H1 (cell line): ENCODE data around the gene GCLM. TPM values are rescaled to one million over a fixed set of nuclear protein-coding genes. Genes with fewer than 3 reads are reported as not detected.

Source experiments
- CTCF ChIA-PET: fragments of 300-600 bp; sonication (Branson Sonifier 250); formaldehyde crosslinking; loops from one replicate; lab custom pipeline; 2021; ENCODE audit not compliant: partially characterized antibody; lab: Charles Lee
- POLR2A ChIA-PET: fragments of 300-600 bp; sonication (Branson Sonifier 250); formaldehyde crosslinking; loops from one replicate; lab custom pipeline; 2021; ENCODE audit warnings: inconsistent platforms; ENCODE audit not compliant: partially characterized antibody; lab: Charles Lee
- DNase-seq, 2 experiments: peaks; one replicate each; pipeline versions ENCODE4 v3.0.0 to v3.0.0-alpha.2; 2010 to 2022; ENCODE audit warnings: low spot score in 2 of 2, low read depth in 1 of 2, mixed read lengths in 1 of 2
- FAIRE-seq: peaks from 2 replicates; lab custom pipeline; 2011; peaks lifted over from hg19 to GRCh38; lab: Jason Lieb, UNC
- H2AFZ ChIP-seq: 2 replicates; pipeline ENCODE4 v1.8.1; 2012; ENCODE audit warnings: low read length, inconsistent platforms
- H2AK5ac ChIP-seq: 2 replicates; pipeline ENCODE4 v1.6.1; 2013; ENCODE audit warnings: low read depth, low read length
- H2BK120ac ChIP-seq: replicated peaks from 2 replicates; pipeline ENCODE3; 2013; ENCODE audit warnings: low read depth, low read length, inconsistent platforms
- H2BK12ac ChIP-seq: 2 replicates; pipeline ENCODE4 v1.6.1; 2013; ENCODE audit warnings: low read depth, low read length
- H2BK15ac ChIP-seq: 2 replicates; pipeline ENCODE4 v1.6.1; 2013; ENCODE audit warnings: low read length
- H2BK20ac ChIP-seq: 2 replicates; pipeline ENCODE4 v1.6.1; 2013; ENCODE audit warnings: low read length
- H2BK5ac ChIP-seq: 2 replicates; pipeline ENCODE4 v1.6.1; 2013; ENCODE audit warnings: low read depth, low read length
- H3K14ac ChIP-seq: 2 replicates; pipeline ENCODE4 v1.6.1; 2013; ENCODE audit warnings: inconsistent platforms; ENCODE audit not compliant: insufficient read length
- H3K18ac ChIP-seq: 2 replicates; pipeline ENCODE4 v1.6.1; 2013; ENCODE audit warnings: low read length; ENCODE audit errors: extremely low read depth
- H3K23ac ChIP-seq: 2 replicates; pipeline ENCODE4 v1.6.1; 2013; ENCODE audit warnings: inconsistent platforms; ENCODE audit not compliant: insufficient read length
- H3K23me2 ChIP-seq: 2 replicates; pipeline ENCODE4 v1.6.1; 2013; ENCODE audit warnings: low read depth, low read length
- H3K27ac ChIP-seq: 2 replicates; pipeline ENCODE4 v1.6.1; 2011; ENCODE audit warnings: low read depth, low read length, inconsistent platforms
- H3K27me3 ChIP-seq, 4 experiments: replicated peaks in 1 of 4; 1 replicate in 1 of 4; 2 replicates in 3 of 4; pipeline versions ENCODE4 v1.6.1 to v1.8.1; 2011 to 2013; ENCODE audit warnings: low read length in 3 of 4, mild to moderate bottlenecking in 3 of 4, inconsistent platforms in 2 of 4, mixed read lengths in 2 of 4, moderate library complexity in 1 of 4; ENCODE audit not compliant: control insufficient read depth in 3 of 4, insufficient read depth in 3 of 4; ENCODE audit errors: extremely low read depth in 1 of 4
- H3K36me3 ChIP-seq, 4 experiments: 2 replicates each; pipeline versions ENCODE4 v1.6.1 to v1.8.1; 2011 to 2013; ENCODE audit warnings: mild to moderate bottlenecking in 4 of 4, low read length in 3 of 4, moderate library complexity in 2 of 4, control low read depth in 1 of 4, inconsistent platforms in 1 of 4; ENCODE audit not compliant: insufficient read depth in 4 of 4, control insufficient read depth in 2 of 4
- H3K4ac ChIP-seq: replicated peaks from 2 replicates; pipeline ENCODE3; 2013; ENCODE audit warnings: low read length, low read depth, mixed read lengths, inconsistent platforms; ENCODE audit not compliant: insufficient read length
- H3K4me1 ChIP-seq, 4 experiments: replicated peaks in 1 of 4; 1 replicate in 1 of 4; 2 replicates in 3 of 4; pipeline versions ENCODE4 v1.6.1 to v1.8.1; 2011 to 2013; ENCODE audit warnings: low read length in 3 of 4, inconsistent platforms in 2 of 4, mixed read lengths in 1 of 4; ENCODE audit not compliant: insufficient read depth in 4 of 4, control insufficient read depth in 3 of 4
- H3K4me2 ChIP-seq, 2 experiments: 2 replicates each; pipeline versions ENCODE4 v1.6.1 to v1.8.1; 2011 to 2013; ENCODE audit warnings: low read depth in 2 of 2, low read length in 2 of 2, control low read depth in 1 of 2, inconsistent platforms in 1 of 2, mild to moderate bottlenecking in 1 of 2; ENCODE audit not compliant: insufficient read depth in 1 of 2
- H3K4me3 ChIP-seq, 4 experiments: fragments of 200-600, 300-600 bp in 1 of 4; sonication (generic), shearing (Covaris generic), sonication (Bioruptor Twin) in 1 of 4; 2 replicates each; pipeline versions ENCODE4 v1.5.1 to v1.8.1; 2011 to 2016; ENCODE audit warnings: low read length in 4 of 4, low read depth in 3 of 4, control low read depth in 2 of 4, inconsistent platforms in 2 of 4, mild to moderate bottlenecking in 2 of 4, mixed read lengths in 1 of 4, moderate library complexity in 1 of 4; ENCODE audit not compliant: insufficient read depth in 2 of 4; ENCODE audit errors: extremely low read depth in 1 of 4
- H3K56ac ChIP-seq: replicated peaks from 2 replicates; pipeline ENCODE3; 2013; ENCODE audit warnings: low read depth, mild to moderate bottlenecking, mixed read lengths, low read length, inconsistent platforms; ENCODE audit not compliant: insufficient read length
- H3K79me1 ChIP-seq: 2 replicates; pipeline ENCODE4 v1.6.1; 2013; ENCODE audit warnings: low read depth, low read length, control low read depth
- H3K79me2 ChIP-seq, 2 experiments: 2 replicates each; pipeline versions ENCODE4 v1.6.1 to v1.8.1; 2012 to 2013; ENCODE audit warnings: low read length in 2 of 2, mild to moderate bottlenecking in 2 of 2, inconsistent platforms in 1 of 2; ENCODE audit not compliant: insufficient read depth in 2 of 2, control insufficient read depth in 1 of 2
- H3K9ac ChIP-seq, 4 experiments: replicated peaks in 1 of 4; 1 replicate in 1 of 4; 2 replicates in 3 of 4; pipeline versions ENCODE4 v1.6.1 to v1.8.1; 2011 to 2013; ENCODE audit warnings: low read depth in 3 of 4, low read length in 3 of 4, control low read depth in 2 of 4, mild to moderate bottlenecking in 2 of 4, moderate library complexity in 2 of 4, inconsistent platforms in 1 of 4; ENCODE audit errors: extremely low read depth in 1 of 4
- H3K9me3 ChIP-seq, 2 experiments: 2 replicates each; pipeline versions ENCODE4 v1.6.1 to v1.8.1; 2012 to 2013; ENCODE audit warnings: mild to moderate bottlenecking in 2 of 2, moderate library complexity in 2 of 2, control low read depth in 1 of 2, inconsistent platforms in 1 of 2, low read depth in 1 of 2, low read length in 1 of 2, mixed read lengths in 1 of 2; ENCODE audit not compliant: insufficient read depth in 2 of 2
- H4K20me1 ChIP-seq, 2 experiments: replicated peaks in 1 of 2; 2 replicates each; pipeline versions ENCODE3 to v1.8.1; 2011 to 2013; ENCODE audit warnings: inconsistent platforms in 2 of 2, low read length in 2 of 2, mild to moderate bottlenecking in 1 of 2; ENCODE audit not compliant: insufficient read depth in 2 of 2, control insufficient read depth in 1 of 2
- H4K5ac ChIP-seq: 2 replicates; pipeline ENCODE4 v1.6.1; 2013; ENCODE audit warnings: low read length, low read depth, mixed read lengths, inconsistent platforms; ENCODE audit not compliant: insufficient read length
- H4K8ac ChIP-seq: 2 replicates; pipeline ENCODE4 v1.8.0; 2013; ENCODE audit warnings: mild to moderate bottlenecking, moderate library complexity, low read length, inconsistent platforms; ENCODE audit not compliant: insufficient read depth; ENCODE audit errors: extremely low read depth
- H4K91ac ChIP-seq: replicated peaks from 2 replicates; pipeline ENCODE3; 2013; ENCODE audit warnings: low read length, mixed read lengths, inconsistent platforms; ENCODE audit not compliant: insufficient read length
- ASH2L ChIP-seq: fragments of 200-600, 300-600 bp; sonication (generic); IDR thresholded peaks from one replicate; pipeline ENCODE4 v1.7.1; 2017; ENCODE audit warnings: low read length
- CTBP2 ChIP-seq: IDR thresholded peaks from 2 replicates; pipeline ENCODE4 v1.7.0; 2011; ENCODE audit warnings: borderline replicate concordance, mild to moderate bottlenecking, moderate library complexity, mixed read lengths, low read length; ENCODE audit not compliant: insufficient read depth, insufficient read length
- NRF1 ChIP-seq: IDR thresholded peaks from 2 replicates; pipeline ENCODE4 v1.6.1; 2011; ENCODE audit warnings: mild to moderate bottlenecking, low read depth, low read length, improper control_type of control experiment
- TBP ChIP-seq: IDR thresholded peaks from 2 replicates; pipeline ENCODE4 v1.6.1; 2011; ENCODE audit warnings: low read depth, low read length, improper control_type of control experiment
- WGBS, 2 experiments: shearing (Covaris generic) in 1 of 2; methylation state at CpG; one replicate each; pipeline versions ENCODE4 v1.1.6 to v1.1.7; 2013 to 2015; ENCODE audit warnings: low lambda C conversion rate in 2 of 2, mixed read lengths in 2 of 2, inconsistent platforms in 1 of 2, low coverage in 1 of 2, missing lambda C conversion rate in 1 of 2; ENCODE audit not compliant: insufficient replicate concordance in 2 of 2, insufficient coverage in 1 of 2, insufficient read length in 1 of 2; ENCODE audit errors: extremely low coverage in 1 of 2, missing lambda C conversion rate in 1 of 2; 5-methylcytosine and 5-hydroxymethylcytosine counted together
- polyA plus RNA-seq, 7 experiments: library from polyadenylated mRNA; depleted of rRNA in 3 of 7; stranded (reverse) in 5 of 7; unstranded in 2 of 7; fragments of >200 nt in 5 of 7; fragments of 200-250 nt in 2 of 7; gene quantifications; 1 replicate in 5 of 7; 2 replicates in 1 of 7; 4 replicates in 1 of 7; pipeline versions ENCODE4 v1.2.1 to v1.2.3, GENCODE V29; 2011 to 2013; ENCODE audit warnings: missing spikeins in 2 of 7, mixed read lengths in 2 of 7
- total RNA-seq: library from RNA; stranded (reverse); fragmentation: NEBNext Ultra II Directional; extraction: Animal tissue kit (Norgen Biotek cat#: 25700); gene quantifications from 2 replicates; pipeline ENCODE4 v1.2.1, GENCODE V29; 2021

GCLM gene
- total and polyA plus RNA-seq, 2 of the 8 experiments (the other 6 are each of a cell fraction or from before 2014, with no cell fraction given) = 3.1 to 12.8 TPM

DNA sequence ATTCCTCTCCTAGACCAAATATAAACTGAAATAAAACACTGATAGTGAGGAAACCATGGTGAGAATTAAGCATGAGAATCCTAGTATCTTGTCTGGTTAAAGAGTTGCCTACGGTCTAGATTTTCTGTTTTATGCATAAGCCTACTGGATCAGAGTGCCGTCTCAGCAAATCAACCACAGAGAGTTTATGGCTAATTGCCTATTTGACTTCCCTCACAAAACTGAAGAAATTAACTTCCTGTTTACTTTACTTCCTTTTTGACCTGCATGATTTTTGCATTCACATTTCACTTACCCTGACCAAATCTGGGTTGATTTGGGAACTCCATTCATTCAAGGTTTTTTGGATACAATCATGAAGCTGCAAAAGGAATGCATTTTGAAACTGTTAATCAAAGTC lies 5.0 kb downstream of the GCLM start:
- H2BK120ac ChIP-seq = no peak overlapping the region
- H2BK15ac ChIP-seq = no peak overlapping the region
- ChIA-PET POLR2A (no interaction called here), CTCF (interaction anchor here (0.8 kb wide), 1 partner anchor 76 kb away, joined by 3 read pairs; no protein-coding TSS in a partner anchor)
- no peak overlapping the region for H2BK20ac ChIP-seq
- H3K4me2 ChIP-seq = no peak overlapping the region
- no peak overlapping the region for H4K91ac ChIP-seq
- 0 out of 7 replicates have a peak, but pooled peaks cover 0 to 2% (median 1%) of the 10 kb centered on the region in 4 experiments for H3K27me3 ChIP-seq
- H4K8ac ChIP-seq = no peak overlapping the region
- H3K36me3 ChIP-seq = no peaks in the 10 kb centered on the region; a peak in 1 of 8 replicates
- H4K20me1 ChIP-seq = no peaks in the 10 kb centered on the region
- TF ChIP-seq ASH2L (no peak), TBP (no peak), NRF1 (no peak), CTBP2 (no peak)
- no peak overlapping the region for H3K4me3 ChIP-seq
- H2AFZ ChIP-seq = no peak overlapping the region
- DNase-seq (no peak), FAIRE-seq (no peak)
- no peak overlapping the region for H3K56ac ChIP-seq
- no peak overlapping the region for H3K27ac ChIP-seq
- no peak overlapping the region for H4K5ac ChIP-seq
- peaks cover 0 to 3% (median 2%) of the 10 kb centered on the region in 4 experiments; a peak in 1 of 7 replicates for H3K4me1 ChIP-seq
- H3K79me1 ChIP-seq = no peaks in the 10 kb centered on the region; the same call in 1 of the 2 replicates
- no peak overlapping the region for H3K4ac ChIP-seq
- H2BK12ac ChIP-seq = no peak overlapping the region
- H3K9me3 ChIP-seq = no peaks in the 10 kb centered on the region
- WGBS, 2 experiments = 98% methylated on average over 2 of the region's 2 CpGs; no CpG with 5 or more reads in 1 of the 2 experiments
- peaks cover 0 to 44% of the 10 kb centered on the region in 2 experiments; a peak in 2 of 4 replicates for H3K79me2 ChIP-seq
- no peak overlapping the region for H3K14ac ChIP-seq
- no peak overlapping the region for H2BK5ac ChIP-seq
- no peak overlapping the region for H3K18ac ChIP-seq
- no peak overlapping the region for H3K23ac ChIP-seq
- peaks cover 6% of the 10 kb centered on the region for H3K23me2 ChIP-seq
- H3K9ac ChIP-seq = no peak overlapping the region
- no peak overlapping the region for H2AK5ac ChIP-seq
